Measurements from ENCODE around the gene TMEM117. TPM values are rescaled to one million over a fixed set of nuclear protein-coding genes. Genes with fewer than 3 reads are reported as not detected.

The TMEM117 gene
- total RNA-seq, 6 experiments from 2014 or later: 2.4 to 15.3 (median 3.1) TPM

DNA sequence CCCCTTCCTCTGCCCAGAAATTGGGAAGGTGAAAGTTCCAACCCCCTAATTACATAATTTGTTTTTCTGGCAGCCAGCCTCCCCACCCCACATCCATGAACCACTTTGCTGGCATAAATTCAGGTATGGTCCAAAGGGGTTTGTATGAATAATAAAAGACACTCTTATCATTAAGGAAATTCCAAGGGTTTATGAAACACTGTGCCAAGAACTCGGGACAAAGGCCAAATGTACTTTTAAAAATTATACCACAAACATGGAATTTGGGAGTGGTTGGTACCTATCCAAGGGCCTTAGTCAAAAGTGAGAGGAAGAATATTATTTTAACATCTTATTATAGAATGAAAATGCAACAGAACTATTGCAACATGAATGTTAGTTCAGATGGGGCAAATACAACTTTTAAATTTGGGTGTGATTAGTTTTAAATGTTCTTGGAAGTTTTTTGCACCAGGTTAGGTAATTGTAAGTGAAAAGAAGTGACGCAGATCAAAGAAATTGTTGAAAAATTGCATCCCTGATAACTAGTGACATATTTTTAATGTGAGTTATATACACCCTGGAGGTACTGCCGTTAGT is 217.8 kb downstream of the TMEM117 start:
- intact Hi-C loops (cut with DNase I): no loop called here
- Histone ChIP-seq H3K36me3 (no peaks in the 10 kb centered on the region), H3K4me1 (no peaks in the 10 kb centered on the region), H3K4me3 (no peak overlapping the region), H3K27me3 (no peaks in the 10 kb centered on the region), H3K9me3 (no peaks in the 10 kb centered on the region), H3K27ac (no peak overlapping the region)
- TF ChIP-seq POLR2A (IDR thresholded peaks at IDR 0.05): no peak
- TF ChIP-seq, protein P1, sequence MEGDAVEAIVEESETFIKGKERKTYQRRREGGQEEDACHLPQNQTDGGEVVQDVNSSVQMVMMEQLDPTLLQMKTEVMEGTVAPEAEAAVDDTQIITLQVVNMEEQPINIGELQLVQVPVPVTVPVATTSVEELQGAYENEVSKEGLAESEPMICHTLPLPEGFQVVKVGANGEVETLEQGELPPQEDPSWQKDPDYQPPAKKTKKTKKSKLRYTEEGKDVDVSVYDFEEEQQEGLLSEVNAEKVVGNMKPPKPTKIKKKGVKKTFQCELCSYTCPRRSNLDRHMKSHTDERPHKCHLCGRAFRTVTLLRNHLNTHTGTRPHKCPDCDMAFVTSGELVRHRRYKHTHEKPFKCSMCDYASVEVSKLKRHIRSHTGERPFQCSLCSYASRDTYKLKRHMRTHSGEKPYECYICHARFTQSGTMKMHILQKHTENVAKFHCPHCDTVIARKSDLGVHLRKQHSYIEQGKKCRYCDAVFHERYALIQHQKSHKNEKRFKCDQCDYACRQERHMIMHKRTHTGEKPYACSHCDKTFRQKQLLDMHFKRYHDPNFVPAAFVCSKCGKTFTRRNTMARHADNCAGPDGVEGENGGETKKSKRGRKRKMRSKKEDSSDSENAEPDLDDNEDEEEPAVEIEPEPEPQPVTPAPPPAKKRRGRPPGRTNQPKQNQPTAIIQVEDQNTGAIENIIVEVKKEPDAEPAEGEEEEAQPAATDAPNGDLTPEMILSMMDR (IDR thresholded peaks at IDR 0.05): no peak
- ATAC-seq (no peak), DNase-seq (no peak)
- WGBS (ENCODE audit: insufficient coverage, low coverage, low lambda C conversion rate, missing lambda C conversion rate): 75% methylated on average over 3 of the region's 3 CpGs

DNA sequence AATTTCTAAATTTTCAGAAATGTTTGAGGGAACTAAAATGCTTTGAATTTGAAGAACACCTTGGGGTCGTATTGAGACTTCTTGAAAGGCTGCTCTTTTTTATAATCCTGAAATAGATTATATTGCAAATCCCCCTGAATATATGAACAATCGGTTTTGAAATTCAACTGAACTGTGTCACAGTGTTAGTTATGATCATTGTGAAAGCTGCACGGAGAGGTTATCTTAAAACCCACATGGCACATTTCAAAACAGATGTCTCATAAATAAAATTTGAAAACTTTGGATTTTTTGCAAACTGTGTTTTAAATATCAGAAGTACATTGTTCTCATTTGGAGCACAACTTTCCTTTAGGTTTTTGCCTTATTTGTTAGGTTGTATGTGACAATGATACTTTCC is 218.4 kb downstream of the TMEM117 start:
- TF ChIP-seq POLR2A (IDR thresholded peaks at IDR 0.05): no peak
- TF ChIP-seq, protein P1 (IDR thresholded peaks at IDR 0.05): no peak
- Histone ChIP-seq H3K4me3 (no peak overlapping the region), H3K4me1 (no peaks in the 10 kb centered on the region), H3K36me3 (no peaks in the 10 kb centered on the region), H3K9me3 (no peaks in the 10 kb centered on the region), H3K27me3 (no peaks in the 10 kb centered on the region), H3K27ac (no peak overlapping the region)
- intact Hi-C loops (cut with DNase I): no loop called here
- 87% methylated on average over 3 of the region's 3 CpGs for WGBS (ENCODE audit: insufficient coverage, low coverage, low lambda C conversion rate, missing lambda C conversion rate)
- ATAC-seq (no peak), DNase-seq (no peak)

DNA sequence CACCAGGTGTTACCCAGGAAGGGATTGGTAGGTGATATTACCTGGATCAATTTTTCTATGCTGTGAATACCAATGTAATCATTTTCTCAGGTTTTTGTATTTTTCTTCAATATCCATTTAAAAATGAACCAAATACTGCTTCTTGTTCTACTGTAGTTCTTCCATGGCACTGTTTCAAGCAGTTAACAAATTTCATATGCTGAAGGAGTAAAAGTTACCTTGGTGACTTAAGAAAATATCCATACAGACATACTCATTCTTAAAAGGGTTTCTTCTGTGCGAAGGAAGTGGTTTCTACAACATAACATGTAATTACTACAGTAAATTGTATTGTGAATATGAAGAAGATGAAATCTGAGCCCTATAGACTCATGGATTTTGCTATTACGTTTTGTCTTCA is 222.5 kb downstream of the TMEM117 start:
- 84% methylated on average over 2 of the region's 2 CpGs for WGBS (ENCODE audit: insufficient coverage, low coverage, low lambda C conversion rate, missing lambda C conversion rate)
- no peaks in the 10 kb centered on the region for H3K36me3 ChIP-seq

DNA sequence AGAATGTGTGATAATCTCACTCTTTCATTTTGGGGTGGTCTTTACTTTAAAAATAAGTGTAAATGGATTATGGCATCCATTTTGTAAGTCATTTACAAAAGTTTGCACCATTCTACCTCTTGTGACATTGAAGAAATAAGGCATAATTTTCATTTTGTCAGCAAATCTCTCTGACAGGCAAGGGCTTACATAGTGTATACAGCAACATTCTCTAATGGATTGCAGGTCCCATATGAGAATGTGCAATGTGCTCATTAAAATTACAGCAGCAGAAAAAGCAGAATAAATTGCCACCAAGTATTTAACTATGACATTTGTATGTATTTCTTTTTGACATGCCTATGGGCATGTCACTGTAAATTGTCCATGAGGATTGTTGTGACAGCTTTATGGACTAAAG is 223.6 kb downstream of the TMEM117 start:
- Histone ChIP-seq H3K9me3 (no peaks in the 10 kb centered on the region), H3K4me3 (no peak overlapping the region), H3K27me3 (no peaks in the 10 kb centered on the region), H3K4me1 (no peaks in the 10 kb centered on the region), H3K27ac (no peak overlapping the region), H3K36me3 (no peaks in the 10 kb centered on the region)
- intact Hi-C loops (cut with DNase I): no loop called here
- no peak for TF ChIP-seq POLR2A (IDR thresholded peaks at IDR 0.05)
- TF ChIP-seq, protein P1 (IDR thresholded peaks at IDR 0.05): no peak
- DNase-seq (no peak), ATAC-seq (no peak)

More for the DNA sequence above, 222.5 kb downstream of the TMEM117 start:
- Histone ChIP-seq H3K27me3 (no peaks in the 10 kb centered on the region), H3K9me3 (no peaks in the 10 kb centered on the region), H3K4me3 (no peak overlapping the region), H3K27ac (no peak overlapping the region), H3K4me1 (no peaks in the 10 kb centered on the region)
- DNase-seq (no peak), ATAC-seq (no peak)
- TF ChIP-seq, protein P1 (IDR thresholded peaks at IDR 0.05): no peak
- TF ChIP-seq POLR2A (IDR thresholded peaks at IDR 0.05): no peak
- intact Hi-C loops (cut with DNase I): no loop called here

DNA sequence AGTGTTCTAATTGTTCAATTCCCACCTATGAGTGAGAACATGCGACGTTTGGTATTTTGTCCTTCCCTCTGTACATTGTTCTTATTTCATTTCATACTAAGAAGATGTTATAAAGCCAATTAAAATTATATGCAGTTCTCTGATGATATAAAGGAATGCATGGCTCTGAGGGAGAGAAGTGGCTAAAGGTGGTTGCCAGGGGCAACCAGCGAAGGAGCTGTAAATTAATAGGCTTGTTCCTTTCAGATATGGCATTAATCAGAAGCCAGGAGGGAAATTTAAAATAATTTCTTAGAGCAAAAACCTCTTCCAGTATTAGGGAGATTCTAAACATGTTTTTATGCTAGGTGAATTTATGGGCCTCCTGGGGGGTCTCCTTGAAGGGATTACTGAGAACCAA is 227.8 kb downstream of the TMEM117 start:
- Histone ChIP-seq H3K36me3 (no peaks in the 10 kb centered on the region), H3K4me3 (no peak overlapping the region), H3K27me3 (no peaks in the 10 kb centered on the region), H3K4me1 (no peaks in the 10 kb centered on the region), H3K27ac (no peak overlapping the region), H3K9me3 (no peaks in the 10 kb centered on the region)
- WGBS (ENCODE audit: insufficient coverage, low coverage, low lambda C conversion rate, missing lambda C conversion rate): 98% methylated on average over 3 of the region's 3 CpGs
- no peak for DNase-seq
- TF ChIP-seq, protein P1 (IDR thresholded peaks at IDR 0.05): no peak
- TF ChIP-seq POLR2A (IDR thresholded peaks at IDR 0.05): no peak
- no peak for ATAC-seq
- intact Hi-C loops (cut with DNase I): no loop called here
